K562 (cell line): ENCODE results near the gene CACNA2D3. TPM values are rescaled to one million over a fixed set of nuclear protein-coding genes. Genes with fewer than 3 reads are reported as not detected.

ENCODE experiments used
- ATAC-seq: fragments of 200-7000 bp; cut with Tn5 transposase; 3 replicates; pipeline ENCODE4 v1.9.1; 2020; ENCODE audit warnings: moderate library complexity
- BruUV-seq: library from RNA; stranded (reverse); fragments of 400-500 nt; replicated peaks from 2 replicates; lab custom pipeline; 2021; lab: Mats Ljungman, UMichigan
- CTCF ChIA-PET: fragments of 300-600 bp; formaldehyde crosslinking; extraction: SDS; loops from one replicate; lab custom pipeline; 2021; ENCODE audit warnings: low intra/inter-chr PET ratio; lab: Yijun Ruan, JAX
- POLR2A ChIA-PET: fragments of 300-600, 350-650 bp; sonication (Branson Sonifier 250); formaldehyde crosslinking; extraction: SDS; loops from one replicate; lab custom pipeline; 2021; ENCODE audit warnings: antibody characterized with exemption, inconsistent platforms; lab: Yijun Ruan, JAX
- DNase-seq, 4 experiments: peaks; one replicate each; pipeline versions ENCODE4 v3.0.0 to v3.0.0-alpha.2; 2011 to 2018; ENCODE audit warnings: low spot score in 3 of 4, mixed read lengths in 3 of 4; ENCODE audit errors: extremely low read depth in 1 of 4
- FAIRE-seq: peaks from 2 replicates; lab custom pipeline; 2011; peaks lifted over from hg19 to GRCh38; lab: Jason Lieb, UNC
- H2AFZ ChIP-seq: 2 replicates; pipeline ENCODE4 v1.6.0; 2011; ENCODE audit warnings: low read depth, low read length, control low read depth, inconsistent platforms
- H3K27ac ChIP-seq: fragments of 200-600 bp; 3 replicates; pipeline ENCODE4 v1.8.0; 2011; ENCODE audit warnings: low read depth, mild to moderate bottlenecking, control low read depth, inconsistent platforms, low read length, moderate library complexity, mixed read lengths; ENCODE audit errors: extremely low read depth
- H3K27me3 ChIP-seq, 2 experiments: fragments of 300-600 bp in 1 of 2; 2 replicates in 1 of 2; 3 replicates in 1 of 2; pipeline versions ENCODE4 v1.6.0 to v1.8.0; 2011; ENCODE audit warnings: inconsistent platforms in 2 of 2, low read length in 2 of 2, mild to moderate bottlenecking in 1 of 2, mixed read lengths in 1 of 2, moderate library complexity in 1 of 2; ENCODE audit not compliant: control insufficient read depth in 2 of 2, insufficient read depth in 2 of 2
- H3K36me3 ChIP-seq: fragments of 300-600 bp; 3 replicates; pipeline ENCODE4 v1.8.0; 2011; ENCODE audit warnings: mild to moderate bottlenecking, low read length, inconsistent platforms; ENCODE audit not compliant: control insufficient read depth, insufficient read depth
- H3K4me1 ChIP-seq, 2 experiments: fragments of 200-600 bp in 1 of 2; replicated peaks in 1 of 2; 2 replicates in 1 of 2; 3 replicates in 1 of 2; pipeline versions ENCODE4 v1.5.1 to v1.8.0; 2011; ENCODE audit warnings: inconsistent platforms in 2 of 2, low read length in 2 of 2, mild to moderate bottlenecking in 1 of 2, mixed read lengths in 1 of 2, moderate library complexity in 1 of 2; ENCODE audit not compliant: control insufficient read depth in 2 of 2, insufficient read depth in 2 of 2
- H3K4me2 ChIP-seq: 2 replicates; pipeline ENCODE4 v1.6.1; 2011; ENCODE audit warnings: low read length, control low read depth, inconsistent platforms, mixed read lengths; ENCODE audit not compliant: insufficient read depth
- H3K4me3 ChIP-seq: fragments of 200-600 bp; sonication (generic), shearing (Covaris generic); 2 replicates; pipeline ENCODE4 v1.5.1; 2016; ENCODE audit warnings: control low read depth, inconsistent platforms
- H3K79me2 ChIP-seq: fragments of 200-600 bp; 3 replicates; pipeline ENCODE4 v1.8.0; 2011; ENCODE audit warnings: low read length, inconsistent platforms; ENCODE audit not compliant: control insufficient read depth, insufficient read depth
- H3K9ac ChIP-seq, 2 experiments: 2 replicates each; pipeline versions ENCODE4 v1.6.0 to v1.6.1; 2011; ENCODE audit warnings: low read depth in 2 of 2, low read length in 2 of 2, control low read depth in 1 of 2, inconsistent platforms in 1 of 2, mild to moderate bottlenecking in 1 of 2, mixed read lengths in 1 of 2; ENCODE audit not compliant: insufficient read depth in 1 of 2
- H3K9me1 ChIP-seq: one replicate; pipeline ENCODE4 v1.6.0; 2011; ENCODE audit warnings: inconsistent platforms, mild to moderate bottlenecking, low read length, moderate library complexity; ENCODE audit not compliant: control insufficient read depth, insufficient read depth
- H3K9me3 ChIP-seq: replicated peaks from 2 replicates; pipeline ENCODE4 v1.5.1; 2011; ENCODE audit warnings: low read depth, low read length, inconsistent platforms; ENCODE audit not compliant: control insufficient read depth, insufficient read depth
- H4K20me1 ChIP-seq: replicated peaks from 2 replicates; pipeline ENCODE4 v1.6.1; 2011; ENCODE audit warnings: low read length, inconsistent platforms, mixed read lengths; ENCODE audit not compliant: control insufficient read depth, insufficient read depth
- ARID1B ChIP-seq: fragments of 450-650 bp; IDR thresholded peaks from 2 replicates; pipeline ENCODE4 v1.6.1; 2016; ENCODE audit warnings: antibody characterized with exemption, mild to moderate bottlenecking, inconsistent platforms
- BRD9 ChIP-seq: fragments of 450-650 bp; IDR thresholded peaks from 2 replicates; pipeline ENCODE4 v1.6.1; 2018; ENCODE audit warnings: low read depth; ENCODE audit not compliant: partially characterized antibody
- CBX5 ChIP-seq: IDR thresholded peaks from 2 replicates; pipeline ENCODE4 v1.6.1; 2014; ENCODE audit warnings: low read depth, borderline replicate concordance
- CHD1 ChIP-seq: fragments of 200-600 bp; sonication (generic); IDR thresholded peaks from one replicate; pipeline ENCODE4 v1.6.1; 2012; ENCODE audit warnings: mild to moderate bottlenecking, moderate library complexity, low read length, inconsistent platforms
- CREB3 ChIP-seq: fragments of 450-650 bp; conservative IDR thresholded peaks from 2 replicates; pipeline ENCODE4 v1.6.1; 2016; ENCODE audit warnings: missing genetic modification characterization, low read depth, mild to moderate bottlenecking, missing compliant biosample characterization, moderate library complexity
- ERF ChIP-seq: fragments of 450-650 bp; formaldehyde crosslinking; IDR thresholded peaks from 2 replicates; pipeline ENCODE4 v1.4.0; 2020; ENCODE audit warnings: mild to moderate bottlenecking, mixed read lengths
- MECOM ChIP-seq: fragments of 250-450 bp; sonication (Bioruptor Pico); IDR thresholded peaks from 2 replicates; pipeline ENCODE4 v1.8.0; 2022; ENCODE audit warnings: inconsistent platforms
- MEF2A ChIP-seq: IDR thresholded peaks from 2 replicates; pipeline ENCODE4 v1.6.1; 2011; ENCODE audit warnings: low read depth, mild to moderate bottlenecking, low read length, moderate library complexity; ENCODE audit not compliant: control insufficient read depth
- NEUROD1 ChIP-seq: fragments of 150-350 bp; IDR thresholded peaks from 2 replicates; pipeline ENCODE4 v1.6.1; 2014; ENCODE audit warnings: borderline replicate concordance, low read length, low read depth; ENCODE audit not compliant: partially characterized antibody
- PRMT5 ChIP-seq: sonication (generic); formaldehyde crosslinking; IDR thresholded peaks from 2 replicates; pipeline ENCODE4 v1.5.0; 2020; ENCODE audit warnings: missing genetic modification reagents
- RBM22 ChIP-seq: fragments of 200-400 bp; formaldehyde crosslinking; IDR thresholded peaks from 2 replicates; pipeline ENCODE4 v1.6.1; 2018; ENCODE audit warnings: low read length, low read depth; ENCODE audit not compliant: poor library complexity, severe bottlenecking
- SMC3 ChIP-seq: conservative IDR thresholded peaks from 2 replicates; pipeline ENCODE4 v1.6.1; 2011; ENCODE audit warnings: low read depth, low read length, improper control_type of control experiment; ENCODE audit not compliant: insufficient read depth
- SRSF9 ChIP-seq: fragments of 200-400 bp; formaldehyde crosslinking; IDR thresholded peaks from 2 replicates; pipeline ENCODE4 v1.6.1; 2017; ENCODE audit warnings: low read depth, low read length, borderline replicate concordance
- TAF7 ChIP-seq: fragments of 450-650 bp; IDR thresholded peaks from 2 replicates; pipeline ENCODE4 v1.6.1; 2016; ENCODE audit warnings: missing genetic modification characterization, missing compliant biosample characterization
- USF2 ChIP-seq: sonication (generic); formaldehyde crosslinking; IDR thresholded peaks from 2 replicates; pipeline ENCODE4 v1.5.0; 2020; ENCODE audit warnings: missing genetic modification reagents
- ZBTB17 ChIP-seq: fragments of 450-650 bp; formaldehyde crosslinking; IDR thresholded peaks from 2 replicates; pipeline ENCODE4 v1.4.0; 2020; ENCODE audit warnings: mild to moderate bottlenecking
- ZNF644 ChIP-seq: fragments of 200-800 bp; sonication (Bioruptor generic); IDR thresholded peaks from 2 replicates; pipeline ENCODE4 v1.6.1; 2016; ENCODE audit warnings: low read depth, missing genetic modification characterization, missing compliant biosample characterization
- WGBS: fragments of 100-300 bp; shearing (Covaris generic); methylation state at CpG from one replicate; pipeline ENCODE4 v1.1.6; 2016; ENCODE audit warnings: low coverage, mixed read lengths; ENCODE audit not compliant: insufficient coverage; ENCODE audit errors: missing lambda C conversion rate; 5-methylcytosine and 5-hydroxymethylcytosine counted together
- in situ Hi-C: fragments of 300-500 bp; cut with MboI; formaldehyde crosslinking; loops from 4 replicates; pipeline ENCODE4 v1.15.0; 2018; ENCODE audit warnings: inconsistent platforms, mixed read lengths
- intact Hi-C: fragments of 100-400 bp; cut with micrococcal nuclease; formaldehyde crosslinking; loops from 2 replicates; pipeline ENCODE4 v1.14.2; 2022
- polyA plus RNA-seq, 8 experiments: library from polyadenylated mRNA; depleted of rRNA in 4 of 8; stranded (reverse) in 5 of 8; unstranded in 3 of 8; fragments of >200 nt; fragmentation: Nextera tagmentation in 2 of 8; fragmentation: Illumina TruSeq in 1 of 8; extraction: Ambion mirVana in 2 of 8; extraction: Trizol in 1 of 8; gene quantifications; 2 replicates each; pipeline versions ENCODE4 v1.2.1 to v1.2.3, GENCODE V29; 2011 to 2014; ENCODE audit warnings: inconsistent platforms in 1 of 8, missing spikeins in 1 of 8
- total RNA-seq, 7 experiments: library from RNA; depleted of rRNA in 6 of 7; stranded (reverse); fragments of >200 nt in 6 of 7; fragmentation: Illumina TruSeq in 2 of 7; extraction: Trizol in 2 of 7; gene quantifications; 2 replicates each; pipeline versions ENCODE4 v1.2.1 to v1.2.3, GENCODE V29; 2011 to 2021; ENCODE audit warnings: low replicate concordance in 1 of 7

CACNA2D3 gene
- total and polyA plus RNA-seq, 9 of the 15 experiments (the other 6 are each of a cell fraction or from before 2014, with no cell fraction given) = 0.01 TPM; not detected in 8

GRCh38 chr3:54960701-54961100 lies 838.3 kb downstream of the CACNA2D3 start:
- Histone ChIP-seq H3K27ac (no peak overlapping the region), H3K4me2 (no peak overlapping the region), H3K9ac (no peak overlapping the region), H2AFZ (no peak overlapping the region), H3K36me3 (no peaks in the 10 kb centered on the region), H3K79me2 (no peaks in the 10 kb centered on the region), H3K27me3 (no peaks in the 10 kb centered on the region), H3K4me1 (peaks cover 0 to 3% of the 10 kb centered on the region in 2 experiments; a peak in 3 of 5 replicates), H3K4me3 (no peak overlapping the region), H4K20me1 (no peaks in the 10 kb centered on the region), H3K9me3 (no peaks in the 10 kb centered on the region), H3K9me1 (no peaks in the 10 kb centered on the region)
- no peak for FAIRE-seq
- ChIA-PET CTCF (no interaction called here), POLR2A (no interaction called here)
- no peak for TF ChIP-seq NEUROD1
- intact Hi-C loops = no loop called here
- no peak for DNase-seq
- no TSS peak for BruUV-seq
- WGBS = 0% methylated on average over 4 of the region's 4 CpGs
- in situ Hi-C loops = no loop called here
- ATAC-seq = no peak

- POLR2A ChIA-PET = no interaction called here
- Histone ChIP-seq H2AFZ (no peak overlapping the region), H3K79me2 (no peaks in the 10 kb centered on the region)
- no peak for ATAC-seq
- BruUV-seq = no TSS peak
- CTCF ChIA-PET = no interaction called here
- WGBS = 0% methylated on average over 1 of the region's 2 CpGs
- intact Hi-C loops = no loop called here
- no peak for TF ChIP-seq SMC3
- no peak for TF ChIP-seq MECOM (CRISPR knock-in tag)
- TF ChIP-seq USF2 = no peak
- TF ChIP-seq SRSF9 = no peak
- no peak for TF ChIP-seq MEF2A
- TF ChIP-seq ARID1B = no peak
- no peak for TF ChIP-seq TAF7 (tag)
- no peak for TF ChIP-seq ERF (CRISPR knock-in tag)
- TF ChIP-seq ZBTB17 (CRISPR knock-in tag) = no peak
- no peak for TF ChIP-seq CREB3
- no peak for TF ChIP-seq BRD9
- TF ChIP-seq CBX5 = no peak
- no peak for TF ChIP-seq RBM22
- no peak for TF ChIP-seq PRMT5 (CRISPR knock-in tag)
- TF ChIP-seq ZNF644 (tag) = no peak
- TF ChIP-seq CHD1 = no peak
- TF ChIP-seq, all 486 proteins: peak for 0
- H3K4me2 ChIP-seq = no peak overlapping the region
- no peak overlapping the region for H3K4me3 ChIP-seq
- H3K36me3 ChIP-seq = no peaks in the 10 kb centered on the region
- no peaks in the 10 kb centered on the region for H3K9me3 ChIP-seq
- in situ Hi-C loops = no loop called here
- no peaks in the 10 kb centered on the region for H3K9me1 ChIP-seq
- peaks cover 0 to 3% of the 10 kb centered on the region in 2 experiments; a peak in 3 of 5 replicates for H3K4me1 ChIP-seq
- FAIRE-seq (no peak), DNase-seq (no peak)
- H3K9ac ChIP-seq = no peak overlapping the region
- no peaks in the 10 kb centered on the region for H3K27me3 ChIP-seq
- no peaks in the 10 kb centered on the region for H4K20me1 ChIP-seq
- H3K27ac ChIP-seq = no peak overlapping the region
These were observed 839.8 kb downstream of the CACNA2D3 start for GRCh38 chr3:54962200-54962599.
